ENCODE results near the gene TANGO6.

TANGO6 gene

DNA sequence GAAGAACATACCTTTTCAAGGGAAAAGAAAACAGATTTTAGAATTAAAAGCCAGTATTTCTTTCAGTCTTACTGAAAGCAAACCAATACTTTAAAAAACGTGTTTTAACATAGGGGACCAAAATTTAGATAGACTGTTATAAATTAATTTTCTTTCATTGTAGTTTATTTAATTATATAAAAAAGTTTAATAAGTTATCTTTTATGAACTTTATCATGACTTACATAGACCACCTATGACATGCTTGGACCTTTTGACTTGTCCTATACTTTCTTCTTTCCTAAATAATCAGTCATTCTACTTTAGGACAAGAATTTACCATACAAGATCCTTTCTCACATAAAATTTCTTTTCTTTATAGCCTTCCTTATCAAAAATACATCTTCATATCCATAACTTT, 160.2 kb downstream of the TANGO6 start:
- CTCF ChIA-PET, result no interaction called here
- POLR2A ChIA-PET, result no interaction called here
- TF ChIP-seq FOXA1 (IDR thresholded peaks at IDR 0.05), result no peak
- no peak for TF ChIP-seq CTBP1 (IDR thresholded peaks at IDR 0.05; ENCODE audit: borderline replicate concordance)
- no peak for TF ChIP-seq L3MBTL2 (conservative IDR thresholded peaks at IDR 0.05)
- TF ChIP-seq SP1 (IDR thresholded peaks at IDR 0.05), result no peak
- TF ChIP-seq BHLHE40 (IDR thresholded peaks at IDR 0.05; ENCODE audit: borderline replicate concordance), result no peak
- no peak for TF ChIP-seq FOXM1 (IDR thresholded peaks at IDR 0.05; ENCODE audit: borderline replicate concordance)
- no peak for TF ChIP-seq ZNF384 (IDR thresholded peaks at IDR 0.05)
- no peak for TF ChIP-seq ELF4 (IDR thresholded peaks at IDR 0.05)
- TF ChIP-seq NFRKB (IDR thresholded peaks at IDR 0.05), result no peak
- TF ChIP-seq, protein P1, sequence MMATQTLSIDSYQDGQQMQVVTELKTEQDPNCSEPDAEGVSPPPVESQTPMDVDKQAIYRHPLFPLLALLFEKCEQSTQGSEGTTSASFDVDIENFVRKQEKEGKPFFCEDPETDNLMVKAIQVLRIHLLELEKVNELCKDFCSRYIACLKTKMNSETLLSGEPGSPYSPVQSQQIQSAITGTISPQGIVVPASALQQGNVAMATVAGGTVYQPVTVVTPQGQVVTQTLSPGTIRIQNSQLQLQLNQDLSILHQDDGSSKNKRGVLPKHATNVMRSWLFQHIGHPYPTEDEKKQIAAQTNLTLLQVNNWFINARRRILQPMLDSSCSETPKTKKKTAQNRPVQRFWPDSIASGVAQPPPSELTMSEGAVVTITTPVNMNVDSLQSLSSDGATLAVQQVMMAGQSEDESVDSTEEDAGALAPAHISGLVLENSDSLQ (IDR thresholded peaks at IDR 0.05), result no peak
- DNase-seq (ENCODE audit: extremely low spot score), result no peak

DNA sequence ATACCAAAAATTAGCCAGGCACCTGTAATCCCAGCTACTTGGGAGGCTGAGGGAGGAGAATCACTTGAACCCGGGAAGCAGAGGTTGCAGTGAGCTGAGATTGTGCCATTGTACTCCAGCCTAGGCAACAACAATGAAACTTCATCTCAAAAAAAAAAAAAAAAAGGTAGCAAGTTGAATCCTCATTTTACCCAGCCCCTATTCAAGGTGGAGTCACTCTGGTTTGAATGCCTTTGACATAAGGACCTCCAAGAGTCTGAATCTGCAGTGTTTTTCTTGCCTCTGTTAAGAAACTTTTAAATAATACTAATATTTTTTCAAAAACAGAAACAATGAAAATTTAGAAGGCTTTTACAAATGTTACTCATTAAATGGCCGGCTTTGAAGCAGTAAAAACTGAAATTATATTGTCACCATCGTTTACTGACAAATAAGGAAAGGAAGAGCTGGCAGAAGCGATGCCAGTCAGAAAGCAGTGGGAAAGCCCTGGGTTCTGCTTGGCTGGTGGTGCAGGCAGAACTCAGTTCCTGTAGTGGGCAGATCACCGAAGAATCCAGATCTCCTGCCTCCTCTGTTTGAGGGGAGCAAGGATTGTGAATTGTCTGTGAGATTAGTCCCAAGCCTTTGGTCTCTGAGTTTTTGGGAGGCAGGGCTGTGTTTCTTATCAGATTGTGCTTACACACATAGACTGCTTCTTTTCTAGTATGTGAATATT, 162.5 kb downstream of the TANGO6 start:
- ChIA-PET POLR2A (no interaction called here), CTCF (interaction anchor here (0.6 kb wide), 1 partner anchor 13 kb away, joined by 4 read pairs; no protein-coding TSS in a partner anchor)
- DNase-seq (ENCODE audit: extremely low spot score), result no peak
- no peak for TF ChIP-seq LEF1 (IDR thresholded peaks at IDR 0.05; ENCODE audit: borderline replicate concordance)
- no peak for TF ChIP-seq FOXM1 (IDR thresholded peaks at IDR 0.05; ENCODE audit: borderline replicate concordance)
- no peak for TF ChIP-seq SUZ12 (IDR thresholded peaks at IDR 0.05)
- TF ChIP-seq SP1 (IDR thresholded peaks at IDR 0.05), result no peak
- TF ChIP-seq HDGF (IDR thresholded peaks at IDR 0.05; ENCODE audit: borderline replicate concordance), result no peak
- no peak for TF ChIP-seq ARNT (IDR thresholded peaks at IDR 0.05)
- TF ChIP-seq FOXK2 (IDR thresholded peaks at IDR 0.05), result no peak
- no peak for TF ChIP-seq L3MBTL2 (conservative IDR thresholded peaks at IDR 0.05)
- no peak for TF ChIP-seq NFRKB (IDR thresholded peaks at IDR 0.05)
- no peak for TF ChIP-seq BHLHE40 (IDR thresholded peaks at IDR 0.05; ENCODE audit: borderline replicate concordance)
- no peak for TF ChIP-seq CTBP1 (IDR thresholded peaks at IDR 0.05; ENCODE audit: borderline replicate concordance)
- TF ChIP-seq, protein P1 (IDR thresholded peaks at IDR 0.05), result no peak
- no peak for TF ChIP-seq ELF4 (IDR thresholded peaks at IDR 0.05)
- TF ChIP-seq ZNF384 (IDR thresholded peaks at IDR 0.05), result no peak
- TF ChIP-seq TARDBP (IDR thresholded peaks at IDR 0.05), result no peak
- no peak for TF ChIP-seq FOXA1 (IDR thresholded peaks at IDR 0.05)

DNA sequence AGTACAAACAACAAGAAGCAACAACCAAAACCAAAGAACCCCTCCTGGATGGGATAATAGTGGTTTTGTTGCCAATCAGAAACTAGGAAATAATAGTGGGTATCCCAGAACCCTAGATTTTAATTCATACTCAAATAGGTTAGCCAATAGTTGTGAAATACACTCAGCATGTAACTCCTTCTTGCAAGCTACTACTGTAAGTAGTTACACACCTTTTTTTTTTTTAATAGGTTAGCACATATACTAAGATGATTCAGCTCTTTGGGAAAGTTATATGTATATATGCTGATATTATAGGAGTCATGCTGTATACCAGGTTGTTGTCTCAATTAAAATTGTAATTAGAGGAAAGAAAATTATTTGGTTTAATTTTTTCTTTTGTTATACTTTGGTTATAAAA, 169.6 kb downstream of the TANGO6 start:
- ChIA-PET CTCF (no interaction called here), POLR2A (no interaction called here)
- TF ChIP-seq CTBP1 (IDR thresholded peaks at IDR 0.05; ENCODE audit: borderline replicate concordance), result no peak
- TF ChIP-seq FOXM1 (IDR thresholded peaks at IDR 0.05; ENCODE audit: borderline replicate concordance), result no peak
- no peak for TF ChIP-seq HDGF (IDR thresholded peaks at IDR 0.05; ENCODE audit: borderline replicate concordance)
- no peak for TF ChIP-seq BHLHE40 (IDR thresholded peaks at IDR 0.05; ENCODE audit: borderline replicate concordance)
- no peak for TF ChIP-seq ELF4 (IDR thresholded peaks at IDR 0.05)
- TF ChIP-seq ARNT (IDR thresholded peaks at IDR 0.05), result no peak
- no peak for TF ChIP-seq FOXK2 (IDR thresholded peaks at IDR 0.05)
- no peak for TF ChIP-seq FOXA1 (IDR thresholded peaks at IDR 0.05)
- DNase-seq (ENCODE audit: extremely low spot score), result no peak

DNA sequence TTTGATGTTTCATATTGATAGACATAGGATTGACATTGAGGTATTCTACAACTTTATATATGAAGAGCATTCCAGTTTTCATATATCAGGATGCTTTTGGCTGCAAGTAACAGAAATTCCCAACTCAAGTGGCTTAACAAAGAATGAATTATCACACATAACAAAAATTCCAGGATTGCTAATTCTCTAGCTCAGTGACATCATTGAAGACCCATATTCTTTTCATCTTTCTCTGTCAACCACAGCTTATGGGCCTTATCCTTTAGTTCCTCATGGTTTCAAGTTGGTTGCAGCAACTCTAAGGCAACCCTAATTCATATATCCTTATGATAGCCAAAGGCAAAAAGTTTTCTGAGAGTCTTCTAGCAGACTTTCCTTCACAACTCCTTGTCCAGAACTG, 170.7 kb downstream of the TANGO6 start:
- no peak for DNase-seq (ENCODE audit: extremely low spot score)
- TF ChIP-seq SP1 (IDR thresholded peaks at IDR 0.05) (no peak), NFRKB (IDR thresholded peaks at IDR 0.05) (no peak)
- TF ChIP-seq, protein P1 (IDR thresholded peaks at IDR 0.05), result no peak
- ChIA-PET POLR2A (no interaction called here), CTCF (no interaction called here)

DNA sequence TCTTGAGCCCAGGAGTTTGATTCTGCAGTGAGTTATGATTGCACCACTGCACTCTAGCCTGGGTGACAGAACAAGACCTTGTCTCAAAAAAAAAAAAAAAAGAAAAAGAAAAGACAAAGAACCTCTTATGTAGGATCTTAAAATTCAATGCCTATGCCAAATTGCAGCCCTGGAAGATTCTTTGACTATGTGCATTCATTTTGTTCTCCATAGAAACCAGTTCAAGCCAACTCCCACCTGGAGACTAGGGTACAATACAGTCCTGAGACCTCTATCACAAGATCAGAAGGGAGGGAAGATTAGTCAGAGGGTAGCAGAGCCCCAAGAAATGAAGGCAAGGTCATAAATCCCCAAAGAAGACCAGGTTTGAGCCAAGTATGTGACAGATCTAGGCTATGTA, 171.5 kb downstream of the TANGO6 start:
- ChIA-PET CTCF (no interaction called here), POLR2A (no interaction called here)
- no peak for TF ChIP-seq ZNF384 (IDR thresholded peaks at IDR 0.05)
- DNase-seq (ENCODE audit: extremely low spot score), result no peak

DNA sequence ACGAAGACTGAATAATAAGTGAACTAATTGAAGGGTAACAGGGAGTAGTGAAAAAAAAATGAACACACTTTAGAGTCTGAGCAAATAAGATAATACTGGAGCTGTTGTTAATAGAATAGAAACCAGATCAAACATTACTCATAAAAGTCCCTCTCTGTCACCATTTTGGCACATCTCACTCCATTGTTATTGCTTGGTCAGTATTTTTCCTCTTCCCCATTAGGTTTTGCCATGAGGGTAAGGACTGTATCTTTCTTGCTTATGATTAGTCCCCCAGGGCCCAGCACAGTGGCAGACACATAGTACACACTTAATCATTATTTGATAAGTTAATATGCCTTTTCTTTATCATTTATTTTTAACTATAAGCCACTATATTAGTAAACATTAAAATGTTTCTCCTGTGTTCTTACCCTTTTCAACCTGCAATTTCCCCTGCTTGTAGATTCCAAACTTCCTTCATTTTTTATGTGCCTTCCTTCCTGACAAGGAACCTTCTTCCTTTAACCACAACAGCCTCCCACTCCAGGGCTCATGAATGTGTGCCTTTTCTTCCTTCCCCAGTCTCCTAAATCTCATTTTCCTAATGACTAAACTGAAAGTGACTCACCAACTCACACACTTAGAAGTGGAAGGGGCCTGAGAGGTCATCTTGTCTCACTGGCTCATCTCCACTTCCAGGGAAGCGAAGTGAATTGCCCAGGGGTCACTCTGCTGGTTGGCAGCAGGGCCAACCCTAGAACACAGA, 173.9 kb downstream of the TANGO6 start:
- CTCF ChIA-PET, result interaction anchor here (0.6 kb wide), 1 partner anchor 373 kb away, joined by 3 read pairs; no protein-coding TSS in a partner anchor
- POLR2A ChIA-PET, result no interaction called here
- no peak for DNase-seq (ENCODE audit: extremely low spot score)
- TF ChIP-seq SP1 (IDR thresholded peaks at IDR 0.05) (no peak), SUZ12 (IDR thresholded peaks at IDR 0.05) (no peak), TARDBP (IDR thresholded peaks at IDR 0.05) (no peak), NFRKB (IDR thresholded peaks at IDR 0.05) (no peak), CTBP1 (IDR thresholded peaks at IDR 0.05; ENCODE audit: borderline replicate concordance) (no peak), BHLHE40 (IDR thresholded peaks at IDR 0.05; ENCODE audit: borderline replicate concordance) (no peak), LEF1 (IDR thresholded peaks at IDR 0.05; ENCODE audit: borderline replicate concordance) (no peak), ARNT (IDR thresholded peaks at IDR 0.05) (no peak), ELF4 (IDR thresholded peaks at IDR 0.05) (no peak), FOXM1 (IDR thresholded peaks at IDR 0.05; ENCODE audit: borderline replicate concordance) (no peak), ZNF384 (IDR thresholded peaks at IDR 0.05) (no peak)
- TF ChIP-seq, protein P1 (IDR thresholded peaks at IDR 0.05), result no peak
